Endothelial cell (in vitro differentiated cells): ENCODE data around the gene NAPG. TPM values are rescaled to one million over a fixed set of nuclear protein-coding genes. Genes with fewer than 3 reads are reported as not detected.

ENCODE experiments used
- DNase-seq: peaks from one replicate; pipeline ENCODE4 v3.0.0; 2021; ENCODE audit warnings: low spot score
- H3K27ac Mint-ChIP-seq: one replicate; pipeline ENCODE4 v1.8.0; 2021; ENCODE audit warnings: mixed read lengths, inconsistent platforms; ENCODE audit not compliant: unreplicated experiment
- H3K27me3 Mint-ChIP-seq: one replicate; pipeline ENCODE4 v1.8.0; 2021; ENCODE audit warnings: mild to moderate bottlenecking, moderate library complexity, mixed read lengths, inconsistent platforms; ENCODE audit not compliant: unreplicated experiment
- H3K36me3 Mint-ChIP-seq: one replicate; pipeline ENCODE4 v1.8.0; 2021; ENCODE audit warnings: mild to moderate bottlenecking, low read depth, mixed read lengths, inconsistent platforms; ENCODE audit not compliant: unreplicated experiment
- H3K4me1 Mint-ChIP-seq: one replicate; pipeline ENCODE4 v1.8.0; 2021; ENCODE audit warnings: mild to moderate bottlenecking, mixed read lengths, inconsistent platforms; ENCODE audit not compliant: unreplicated experiment
- H3K4me3 Mint-ChIP-seq: one replicate; pipeline ENCODE4 v1.8.0; 2021; ENCODE audit warnings: mild to moderate bottlenecking, mixed read lengths, inconsistent platforms; ENCODE audit not compliant: unreplicated experiment
- H3K9me3 Mint-ChIP-seq: one replicate; pipeline ENCODE4 v1.8.0; 2021; ENCODE audit warnings: mixed read lengths, inconsistent platforms; ENCODE audit not compliant: unreplicated experiment
- CTCF ChIP-seq: fragments of 200-600 bp; sonication (generic); IDR thresholded peaks from one replicate; pipeline ENCODE4 v1.5.0; 2021; ENCODE audit warnings: antibody characterized with exemption; ENCODE audit not compliant: unreplicated experiment
- total RNA-seq: library from RNA; stranded (reverse); fragmentation: NEBNext Ultra II Directional; extraction: Animal tissue kit (Norgen Biotek cat#: 25700); gene quantifications from one replicate; pipeline ENCODE4 v1.2.1, GENCODE V29; 2021; ENCODE audit not compliant: unreplicated experiment

The NAPG gene
- total RNA-seq, 1 donor from 2014 or later, result 33.6 TPM

GRCh38 chr18:10524507-10525370, 1.1 kb upstream of the NAPG start:
- Mint-ChIP-seq H3K4me3 (peak overlapping the region; percentile 96), H3K9me3 (no peaks in the 10 kb centered on the region), H3K27ac (no peak overlapping the region), H3K4me1 (peaks cover 24% of the 10 kb centered on the region), H3K36me3 (peaks cover 5% of the 10 kb centered on the region), H3K27me3 (peaks cover 2% of the 10 kb centered on the region)
- DNase-seq, result no peak
- no peak for TF ChIP-seq CTCF

- DNase-seq, result no peak
- Mint-ChIP-seq H3K27ac (no peak overlapping the region), H3K27me3 (peaks cover 2% of the 10 kb centered on the region), H3K9me3 (no peaks in the 10 kb centered on the region), H3K4me3 (peak overlapping the region; percentile 96), H3K36me3 (peaks cover 5% of the 10 kb centered on the region), H3K4me1 (peaks cover 30% of the 10 kb centered on the region)
- no peak for TF ChIP-seq CTCF
These were observed 496 bp upstream of the NAPG start for GRCh38 chr18:10525371-10525691.

- H3K27me3 Mint-ChIP-seq, result peaks cover 2% of the 10 kb centered on the region
- DNase-seq, result no peak
- peak overlapping the region; percentile 96 for H3K4me3 Mint-ChIP-seq
- H3K36me3 Mint-ChIP-seq, result peaks cover 5% of the 10 kb centered on the region
- TF ChIP-seq CTCF, result no peak
- peaks cover 31% of the 10 kb centered on the region for H3K4me1 Mint-ChIP-seq
- H3K27ac Mint-ChIP-seq, result peak overlapping the region; percentile 94
- no peaks in the 10 kb centered on the region for H3K9me3 Mint-ChIP-seq
These were observed 728 bp downstream of the NAPG start for GRCh38 chr18:10526561-10526949.

GRCh38 chr18:10528439-10528838, 2.6 kb downstream of the NAPG start:
- TF ChIP-seq CTCF, result no peak
- H3K9me3 Mint-ChIP-seq, result no peaks in the 10 kb centered on the region
- no peak overlapping the region for H3K4me3 Mint-ChIP-seq
- peaks cover 2% of the 10 kb centered on the region for H3K27me3 Mint-ChIP-seq
- peaks cover 31% of the 10 kb centered on the region for H3K4me1 Mint-ChIP-seq
- H3K36me3 Mint-ChIP-seq, result peaks cover 5% of the 10 kb centered on the region
- H3K27ac Mint-ChIP-seq, result no peak overlapping the region
- no peak for DNase-seq

GRCh38 chr18:10530002-10530401, 4.2 kb downstream of the NAPG start:
- Mint-ChIP-seq H3K27ac (no peak overlapping the region), H3K4me1 (peaks cover 28% of the 10 kb centered on the region), H3K9me3 (no peaks in the 10 kb centered on the region), H3K4me3 (no peak overlapping the region), H3K36me3 (peaks cover 2% of the 10 kb centered on the region), H3K27me3 (no peaks in the 10 kb centered on the region)
- no peak for DNase-seq
- TF ChIP-seq CTCF, result no peak
